ENCODE measurements around the gene PROM2. TPM values are rescaled to one million over a fixed set of nuclear protein-coding genes. Genes with fewer than 3 reads are reported as not detected.
"Not testable (repeated sequence)": the region's sequence is repeated elsewhere in the genome, so short reads cannot be mapped to it uniquely, and the experiment has no call there.

Gene PROM2
- total RNA-seq, 1 donor from 2014 or later = 0.93 TPM

DNA sequence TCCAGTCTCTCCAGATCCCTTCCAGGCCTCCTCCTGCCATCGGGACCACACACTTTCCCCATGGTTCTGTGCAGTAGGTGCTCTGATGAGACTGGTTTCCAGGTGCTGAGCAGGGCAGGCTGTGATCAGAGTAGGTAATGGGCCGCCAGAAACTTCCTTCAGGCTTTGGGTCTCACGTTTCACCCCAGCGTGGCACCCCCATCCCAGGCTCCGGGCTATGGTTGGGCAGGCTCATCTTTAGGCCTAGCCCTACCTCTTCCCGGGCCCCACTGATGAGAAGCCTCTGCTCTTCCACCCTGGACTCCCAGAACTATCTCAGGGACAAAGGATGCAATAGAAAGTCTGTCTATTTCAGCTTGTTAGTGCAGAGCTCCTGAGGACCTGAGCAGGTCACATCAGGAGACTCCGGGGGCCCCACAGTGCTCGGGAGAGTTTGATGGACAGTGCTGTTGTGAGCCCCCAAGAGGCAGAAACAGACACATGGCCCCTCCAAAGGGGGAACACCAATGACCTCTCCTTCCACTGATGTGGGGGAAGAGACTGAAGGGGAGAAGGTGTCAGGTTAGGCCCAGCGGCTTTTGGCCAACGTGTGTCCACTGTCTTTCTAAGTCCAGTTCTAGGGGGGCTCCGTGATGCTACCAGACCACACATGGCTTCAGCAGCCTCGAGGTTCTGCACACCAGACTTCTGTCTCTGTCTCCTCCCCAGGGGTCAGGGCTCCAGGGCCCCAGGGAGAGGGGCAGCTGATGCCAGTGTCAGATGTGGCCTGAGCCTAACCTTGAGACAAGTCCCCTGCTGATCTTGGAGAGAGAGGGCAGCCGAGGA is 5.8 kb upstream of the PROM2 start:
- no peaks in the 10 kb centered on the region for H4K20me1 ChIP-seq (ENCODE audit: insufficient read depth, low read length)
- Mint-ChIP-seq H3K4me1 (ENCODE audit: low read depth, unreplicated experiment) (no peaks in the 10 kb centered on the region), H3K27me3 (ENCODE audit: low read depth, unreplicated experiment) (peaks cover 35% of the 10 kb centered on the region), H3K4me3 (ENCODE audit: unreplicated experiment) (no peak overlapping the region), H3K27ac (ENCODE audit: unreplicated experiment) (no peak overlapping the region), H3K36me3 (ENCODE audit: low read depth, unreplicated experiment) (no peaks in the 10 kb centered on the region), H3K9me3 (ENCODE audit: unreplicated experiment) (peaks cover 6% of the 10 kb centered on the region)
- H3K4me1 ChIP-seq (ENCODE audit: insufficient read depth, low read length) = no peaks in the 10 kb centered on the region
- no peak overlapping the region for H3K4me3 ChIP-seq (ENCODE audit: insufficient read depth, low read depth, low read length)
- H3K4me2 ChIP-seq (ENCODE audit: low read length) = no peak overlapping the region
- H3K79me2 ChIP-seq (ENCODE audit: insufficient read depth, low read length) = no peaks in the 10 kb centered on the region
- DNase-seq (ENCODE audit: low read depth) = no peak
- H3K36me3 ChIP-seq (ENCODE audit: insufficient read depth, low read length) = no peaks in the 10 kb centered on the region
- no peaks in the 10 kb centered on the region for H3K9me3 ChIP-seq (ENCODE audit: insufficient read depth, low read depth, low read length)
- no peak overlapping the region for H3K27ac ChIP-seq (ENCODE audit: low read depth, low read length)
- TF ChIP-seq EZH2 (IDR thresholded peaks at IDR 0.05; ENCODE audit: insufficient read depth, low read length) (no peak), CTCF (IDR thresholded peaks at IDR 0.05; ENCODE audit: insufficient read depth, low read depth, low read length) (no peak)
- no peak for FAIRE-seq
- H3K9ac ChIP-seq (ENCODE audit: low read length) = no peak overlapping the region
- H3K27me3 ChIP-seq (ENCODE audit: insufficient read depth, low read length) = peaks cover 5% of the 10 kb centered on the region
- H2AFZ ChIP-seq (ENCODE audit: low read depth, low read length) = no peak overlapping the region

DNA sequence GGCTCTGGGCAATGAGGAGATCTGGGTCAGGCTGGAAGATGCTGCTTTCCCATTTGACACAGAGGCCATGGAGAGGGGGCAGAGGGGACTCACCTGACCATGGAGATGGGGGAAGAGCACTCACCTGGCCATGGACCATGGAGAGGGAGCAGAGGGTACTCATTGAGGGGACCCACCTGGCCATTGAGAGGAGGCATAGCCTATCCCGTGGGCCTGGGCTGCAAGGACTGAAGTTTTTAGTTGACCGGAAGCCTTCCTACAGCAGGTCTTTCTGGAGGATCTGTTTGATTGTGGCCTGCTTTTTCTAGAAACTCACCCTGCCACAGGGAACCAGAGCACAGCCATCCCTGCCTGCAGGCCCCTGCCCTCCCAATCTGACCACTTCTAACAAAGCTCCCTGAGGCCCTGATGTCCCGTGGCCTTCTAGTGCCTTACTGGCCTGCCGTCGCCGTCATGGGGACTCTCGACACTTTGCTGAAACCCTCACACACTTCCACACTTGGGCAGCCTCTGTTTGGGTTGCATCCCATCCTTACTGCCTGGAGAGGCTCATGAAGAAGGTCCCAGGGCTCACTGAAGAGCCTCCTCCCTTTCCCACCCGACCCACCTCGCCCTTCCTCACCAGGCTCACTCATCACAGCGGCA is 5.1 kb upstream of the PROM2 start:
- Histone ChIP-seq H3K4me2 (ENCODE audit: low read length) (no peak overlapping the region), H4K20me1 (ENCODE audit: insufficient read depth, low read length) (no peaks in the 10 kb centered on the region), H3K27me3 (ENCODE audit: insufficient read depth, low read length) (peaks cover 5% of the 10 kb centered on the region), H3K79me2 (ENCODE audit: insufficient read depth, low read length) (no peaks in the 10 kb centered on the region), H3K9me3 (ENCODE audit: insufficient read depth, low read depth, low read length) (no peaks in the 10 kb centered on the region), H2AFZ (ENCODE audit: low read depth, low read length) (no peak overlapping the region), H3K36me3 (ENCODE audit: insufficient read depth, low read length) (no peaks in the 10 kb centered on the region), H3K27ac (ENCODE audit: low read depth, low read length) (no peak overlapping the region), H3K9ac (ENCODE audit: low read length) (no peak overlapping the region), H3K4me3 (ENCODE audit: insufficient read depth, low read depth, low read length) (no peak overlapping the region), H3K4me1 (ENCODE audit: insufficient read depth, low read length) (no peaks in the 10 kb centered on the region)
- DNase-seq (ENCODE audit: low read depth) = no peak
- Mint-ChIP-seq H3K4me3 (ENCODE audit: unreplicated experiment) (no peak overlapping the region), H3K27me3 (ENCODE audit: low read depth, unreplicated experiment) (peaks cover 35% of the 10 kb centered on the region), H3K27ac (ENCODE audit: unreplicated experiment) (no peak overlapping the region), H3K36me3 (ENCODE audit: low read depth, unreplicated experiment) (no peaks in the 10 kb centered on the region), H3K9me3 (ENCODE audit: unreplicated experiment) (peaks cover 6% of the 10 kb centered on the region), H3K4me1 (ENCODE audit: low read depth, unreplicated experiment) (no peaks in the 10 kb centered on the region)
- TF ChIP-seq CTCF (IDR thresholded peaks at IDR 0.05; ENCODE audit: insufficient read depth, low read depth, low read length) = no peak
- no peak for TF ChIP-seq EZH2 (IDR thresholded peaks at IDR 0.05; ENCODE audit: insufficient read depth, low read length)
- FAIRE-seq = no peak

DNA sequence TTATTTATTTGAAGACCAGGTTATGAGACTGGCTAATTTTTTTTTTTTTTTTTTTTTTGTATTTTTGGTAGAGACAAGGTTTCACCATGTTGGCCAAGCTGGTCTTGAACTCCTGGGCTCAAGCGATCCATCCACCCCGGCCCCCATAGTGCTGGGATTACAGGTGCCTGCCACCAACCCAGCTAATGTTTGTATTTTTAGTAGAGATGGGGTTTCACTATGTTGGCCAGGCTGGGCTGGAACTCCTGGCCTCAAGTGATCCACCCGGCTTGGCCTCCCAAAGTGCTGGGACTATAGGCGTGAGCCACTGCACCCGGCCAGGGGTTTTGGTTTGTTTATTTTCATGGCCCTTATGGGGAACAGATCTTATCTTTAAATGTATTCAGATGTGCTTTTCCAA is 4.5 kb upstream of the PROM2 start:
- DNase-seq (ENCODE audit: low read depth) = not testable (repeated sequence)

More for the DNA sequence above, 4.5 kb upstream of the PROM2 start:
- not testable (repeated sequence) for H3K4me1 Mint-ChIP-seq (ENCODE audit: low read depth, unreplicated experiment); H3K4me1 ChIP-seq (ENCODE audit: insufficient read depth, low read length); H3K27ac Mint-ChIP-seq (ENCODE audit: unreplicated experiment); H4K20me1 ChIP-seq (ENCODE audit: insufficient read depth, low read length); H3K79me2 ChIP-seq (ENCODE audit: insufficient read depth, low read length); H3K9me3 Mint-ChIP-seq (ENCODE audit: unreplicated experiment); H3K27me3 ChIP-seq (ENCODE audit: insufficient read depth, low read length); H2AFZ ChIP-seq (ENCODE audit: low read depth, low read length); H3K9me3 ChIP-seq (ENCODE audit: insufficient read depth, low read depth, low read length); H3K36me3 Mint-ChIP-seq (ENCODE audit: low read depth, unreplicated experiment); H3K9ac ChIP-seq (ENCODE audit: low read length); H3K4me3 ChIP-seq (ENCODE audit: insufficient read depth, low read depth, low read length); H3K4me2 ChIP-seq (ENCODE audit: low read length); H3K36me3 ChIP-seq (ENCODE audit: insufficient read depth, low read length); FAIRE-seq; H3K4me3 Mint-ChIP-seq (ENCODE audit: unreplicated experiment); H3K27ac ChIP-seq (ENCODE audit: low read depth, low read length)
- H3K27me3 Mint-ChIP-seq (ENCODE audit: low read depth, unreplicated experiment) = peaks cover 31% of the 10 kb centered on the region
